A549 (cell line): ENCODE data around the gene ARID3A. TPM values are rescaled to one million over a fixed set of nuclear protein-coding genes. Genes with fewer than 3 reads are reported as not detected.

Source experiments
- ATAC-seq, 2 experiments: fragments of 200-7000 bp in 1 of 2; fragments of >200 bp in 1 of 2; cut with Nextera tagmentation in 1 of 2; cut with Tn5 transposase in 1 of 2; 3 replicates each; pipeline versions ENCODE4 v1.8.0 to v1.9.1; 2018 to 2020; ENCODE audit warnings: mild to moderate bottlenecking in 1 of 2, moderate library complexity in 1 of 2
- CTCF ChIA-PET: fragments of 300-600 bp; sonication (Branson Sonifier 250); formaldehyde crosslinking; extraction: SDS; loops from one replicate; lab custom pipeline; 2021; ENCODE audit warnings: antibody characterized with exemption, inconsistent platforms; lab: Yijun Ruan, JAX
- POLR2A ChIA-PET: fragments of 350-600 bp; formaldehyde crosslinking; extraction: SDS; loops from one replicate; lab custom pipeline; 2021; ENCODE audit warnings: antibody characterized with exemption, inconsistent platforms; lab: Yijun Ruan, JAX
- DNase-seq, 2 experiments: peaks; one replicate each; pipeline versions ENCODE4 v3.0.0 to v3.0.0-alpha.2; 2011 to 2016; ENCODE audit warnings: low read depth in 1 of 2, low spot score in 1 of 2
- FAIRE-seq: peaks from 2 replicates; lab custom pipeline; 2011; peaks lifted over from hg19 to GRCh38; lab: Jason Lieb, UNC
- H3K27ac ChIP-seq, 2 experiments: fragments of >200 bp; sonication (Bioruptor Twin); formaldehyde crosslinking; 3 replicates each; pipeline ENCODE4 v1.5.1; 2016 to 2017
- H3K4me1 ChIP-seq: fragments of >200 bp; sonication (Bioruptor Twin); formaldehyde crosslinking; 3 replicates; pipeline ENCODE4 v1.6.1; 2016
- H3K4me2 ChIP-seq: fragments of >200 bp; sonication (Bioruptor Twin); formaldehyde crosslinking; 3 replicates; pipeline ENCODE4 v1.6.1; 2016
- H3K4me3 ChIP-seq: fragments of >200 bp; sonication (Bioruptor Twin); formaldehyde crosslinking; 3 replicates; pipeline ENCODE4 v1.5.1; 2016
- H3K9me3 ChIP-seq: fragments of >200 bp; sonication (Bioruptor Twin); formaldehyde crosslinking; 3 replicates; pipeline ENCODE4 v1.6.1; 2016
- BHLHE40 ChIP-seq: IDR thresholded peaks from 2 replicates; pipeline ENCODE4 v1.6.1; 2012; ENCODE audit warnings: low read depth, low read length, inconsistent platforms
- CBX8 ChIP-seq: fragments of 200-600 bp; sonication (generic); IDR thresholded peaks from 2 replicates; pipeline ENCODE4 v1.6.1; 2016
- CEBPB ChIP-seq, 2 experiments: fragments of >200 bp in 1 of 2; sonication (Bioruptor Twin) in 1 of 2; formaldehyde crosslinking in 1 of 2; IDR thresholded peaks; 2 replicates each; pipeline ENCODE4 v1.6.1; 2012 to 2016
- CHD2 ChIP-seq: fragments of 150-350 bp; IDR thresholded peaks from 2 replicates; pipeline ENCODE4 v1.6.1; 2014; ENCODE audit warnings: low read length; ENCODE audit not compliant: partially characterized antibody
- EHF ChIP-seq: fragments of 250-450 bp; sonication (Bioruptor Pico); IDR thresholded peaks from 2 replicates; pipeline ENCODE4 v1.5.0; 2020; ENCODE audit warnings: mild to moderate bottlenecking
- EP300 ChIP-seq, 2 experiments: fragments of >200 bp; sonication (Bioruptor Twin); formaldehyde crosslinking; IDR thresholded peaks; 2 replicates in 1 of 2; 3 replicates in 1 of 2; pipeline ENCODE4 v1.6.1; 2016 to 2017
- ESRRA ChIP-seq: fragments of 150-350 bp; IDR thresholded peaks from 2 replicates; pipeline ENCODE4 v1.6.1; 2014; ENCODE audit warnings: mild to moderate bottlenecking, low read length, borderline replicate concordance
- FOSB ChIP-seq: fragments of 250-450 bp; sonication (Bioruptor Pico); IDR thresholded peaks from 2 replicates; pipeline ENCODE4 v1.5.0; 2020; ENCODE audit warnings: mild to moderate bottlenecking, moderate library complexity
- HOXA7 ChIP-seq: fragments of 250-450 bp; sonication (Bioruptor Pico); IDR thresholded peaks from 2 replicates; pipeline ENCODE4 v1.5.0; 2020; ENCODE audit warnings: mild to moderate bottlenecking, moderate library complexity
- HOXB13 ChIP-seq: fragments of 250-450 bp; sonication (Bioruptor Pico); IDR thresholded peaks from 2 replicates; pipeline ENCODE4 v1.5.0; 2020; ENCODE audit warnings: low read depth, mild to moderate bottlenecking, moderate library complexity
- JUN ChIP-seq, 2 experiments: fragments of >200 bp; sonication (Bioruptor Twin); formaldehyde crosslinking; IDR thresholded peaks; 2 replicates in 1 of 2; 3 replicates in 1 of 2; pipeline ENCODE4 v1.6.1; 2016 to 2017
- JUNB ChIP-seq: fragments of >200 bp; sonication (Bioruptor Twin); formaldehyde crosslinking; IDR thresholded peaks from 2 replicates; pipeline ENCODE4 v1.6.1; 2016
- KDM1A ChIP-seq: fragments of 200-600 bp; sonication (generic); IDR thresholded peaks from 2 replicates; pipeline ENCODE4 v1.6.1; 2016; ENCODE audit warnings: low read depth, mild to moderate bottlenecking
- NFE2L2 ChIP-seq: fragments of 150-350 bp; conservative IDR thresholded peaks from 2 replicates; pipeline ENCODE4 v1.6.1; 2014; ENCODE audit warnings: low read length
- POLR2A ChIP-seq: IDR thresholded peaks from 2 replicates; pipeline ENCODE4 v1.6.1; 2012; ENCODE audit warnings: mild to moderate bottlenecking, low read length
- RARB ChIP-seq: fragments of 250-450 bp; sonication (Bioruptor Pico); IDR thresholded peaks from 2 replicates; pipeline ENCODE4 v1.8.0; 2021; ENCODE audit warnings: mild to moderate bottlenecking, moderate library complexity
- RCOR1 ChIP-seq: fragments of 150-350 bp; IDR thresholded peaks from 2 replicates; pipeline ENCODE4 v1.6.1; 2014; ENCODE audit warnings: antibody characterized with exemption, low read length, low read depth
- RFX5 ChIP-seq: fragments of 450-650 bp; IDR thresholded peaks from 2 replicates; pipeline ENCODE4 v1.7.1; 2014; ENCODE audit warnings: antibody characterized with exemption, mild to moderate bottlenecking, moderate library complexity
- TFCP2L1 ChIP-seq: fragments of 250-450 bp; sonication (Bioruptor Pico); IDR thresholded peaks from 2 replicates; pipeline ENCODE4 v1.5.0; 2021; ENCODE audit warnings: mild to moderate bottlenecking
- ZSCAN20 ChIP-seq: fragments of 250-450 bp; sonication (Bioruptor Pico); IDR thresholded peaks from 2 replicates; pipeline ENCODE4 v1.8.0; 2022; ENCODE audit warnings: mild to moderate bottlenecking, moderate library complexity
- WGBS: methylation state at CpG from one replicate; pipeline ENCODE4 v1.1.6; 2017; ENCODE audit errors: missing lambda C conversion rate; 5-methylcytosine and 5-hydroxymethylcytosine counted together
- polyA plus RNA-seq, 4 experiments: library from polyadenylated mRNA; depleted of rRNA in 3 of 4; stranded (reverse); fragments of >200 nt; fragmentation: RNase III in 1 of 4; extraction: RNeasy Plus Mini Kit Qiagen cat#74134 plus additional on column Dnase treatment in 1 of 4; gene quantifications; 2 replicates in 3 of 4; 3 replicates in 1 of 4; pipeline ENCODE4 v1.2.3, GENCODE V29; 2011 to 2017
- TF ChIP-seq, protein P1 (sequence below): IDR thresholded peaks from 2 replicates; pipeline ENCODE4 v1.6.1; 2012
- TF ChIP-seq, protein P2 (sequence below): fragments of >200 bp; sonication (Bioruptor Twin); formaldehyde crosslinking; IDR thresholded peaks from 3 replicates; pipeline ENCODE4 v1.5.1; 2016
- TF ChIP-seq, protein P3 (sequence below): fragments of 200-600 bp; sonication (generic); IDR thresholded peaks from 2 replicates; pipeline ENCODE4 v1.6.1; 2016; ENCODE audit warnings: antibody characterized with exemption, mild to moderate bottlenecking, moderate library complexity
- TF ChIP-seq, protein P4 (sequence below): IDR thresholded peaks from 2 replicates; pipeline ENCODE4 v1.6.1; 2012; ENCODE audit warnings: low read depth, borderline replicate concordance

The ARID3A gene
- polyA plus RNA-seq, 2 of the 4 experiments (the other 2 are of a cell fraction), result 3.3 to 6.1 TPM

DNA sequence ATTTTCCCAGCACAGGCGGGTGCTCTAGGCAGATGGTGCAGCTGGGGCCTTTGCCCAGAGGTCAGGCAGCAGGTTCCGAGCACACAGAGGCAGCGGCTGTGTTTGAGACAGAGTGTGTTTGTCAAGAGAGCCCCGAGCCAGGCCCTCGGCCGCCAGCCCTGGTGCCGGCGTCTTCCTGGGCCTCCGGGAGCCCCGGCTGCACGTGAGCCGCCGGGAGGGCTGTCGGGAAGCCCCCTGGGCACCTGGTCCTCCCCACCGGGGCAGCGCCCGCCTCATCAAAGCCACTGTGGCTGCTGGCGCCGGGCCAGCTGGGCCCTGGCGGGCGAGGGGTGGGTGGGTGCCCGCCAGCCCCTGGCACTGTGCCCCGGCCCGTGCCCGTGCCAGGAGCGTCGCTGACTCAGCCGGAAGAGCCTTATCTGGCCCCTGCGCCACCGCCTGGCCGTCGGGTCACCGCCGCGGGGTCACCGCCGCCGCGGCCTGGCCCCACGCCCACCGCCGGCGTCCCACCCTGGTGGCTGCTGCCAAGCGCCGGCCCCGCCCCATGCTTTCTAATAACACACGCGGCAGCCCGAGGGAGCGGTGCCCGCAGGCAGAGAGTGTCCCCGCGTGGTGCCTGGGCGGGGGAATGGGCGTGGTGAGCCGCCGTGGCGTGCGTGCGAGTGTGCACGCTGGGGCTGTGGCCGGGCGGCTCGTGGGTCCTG is 14.9 kb downstream of the ARID3A start (continued):
- TF ChIP-seq, protein P1, sequence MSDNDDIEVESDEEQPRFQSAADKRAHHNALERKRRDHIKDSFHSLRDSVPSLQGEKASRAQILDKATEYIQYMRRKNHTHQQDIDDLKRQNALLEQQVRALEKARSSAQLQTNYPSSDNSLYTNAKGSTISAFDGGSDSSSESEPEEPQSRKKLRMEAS, result peak; percentile 71; the same call in 1 of the 2 replicates
- TF ChIP-seq, protein P2, sequence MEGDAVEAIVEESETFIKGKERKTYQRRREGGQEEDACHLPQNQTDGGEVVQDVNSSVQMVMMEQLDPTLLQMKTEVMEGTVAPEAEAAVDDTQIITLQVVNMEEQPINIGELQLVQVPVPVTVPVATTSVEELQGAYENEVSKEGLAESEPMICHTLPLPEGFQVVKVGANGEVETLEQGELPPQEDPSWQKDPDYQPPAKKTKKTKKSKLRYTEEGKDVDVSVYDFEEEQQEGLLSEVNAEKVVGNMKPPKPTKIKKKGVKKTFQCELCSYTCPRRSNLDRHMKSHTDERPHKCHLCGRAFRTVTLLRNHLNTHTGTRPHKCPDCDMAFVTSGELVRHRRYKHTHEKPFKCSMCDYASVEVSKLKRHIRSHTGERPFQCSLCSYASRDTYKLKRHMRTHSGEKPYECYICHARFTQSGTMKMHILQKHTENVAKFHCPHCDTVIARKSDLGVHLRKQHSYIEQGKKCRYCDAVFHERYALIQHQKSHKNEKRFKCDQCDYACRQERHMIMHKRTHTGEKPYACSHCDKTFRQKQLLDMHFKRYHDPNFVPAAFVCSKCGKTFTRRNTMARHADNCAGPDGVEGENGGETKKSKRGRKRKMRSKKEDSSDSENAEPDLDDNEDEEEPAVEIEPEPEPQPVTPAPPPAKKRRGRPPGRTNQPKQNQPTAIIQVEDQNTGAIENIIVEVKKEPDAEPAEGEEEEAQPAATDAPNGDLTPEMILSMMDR, result no peak
- TF ChIP-seq NFE2L2 (no peak), JUN (IDR thresholded peaks at IDR 0.05) (peak in 1 of 2 experiments; percentile 76; a peak in 4 of 5 replicates)

DNA sequence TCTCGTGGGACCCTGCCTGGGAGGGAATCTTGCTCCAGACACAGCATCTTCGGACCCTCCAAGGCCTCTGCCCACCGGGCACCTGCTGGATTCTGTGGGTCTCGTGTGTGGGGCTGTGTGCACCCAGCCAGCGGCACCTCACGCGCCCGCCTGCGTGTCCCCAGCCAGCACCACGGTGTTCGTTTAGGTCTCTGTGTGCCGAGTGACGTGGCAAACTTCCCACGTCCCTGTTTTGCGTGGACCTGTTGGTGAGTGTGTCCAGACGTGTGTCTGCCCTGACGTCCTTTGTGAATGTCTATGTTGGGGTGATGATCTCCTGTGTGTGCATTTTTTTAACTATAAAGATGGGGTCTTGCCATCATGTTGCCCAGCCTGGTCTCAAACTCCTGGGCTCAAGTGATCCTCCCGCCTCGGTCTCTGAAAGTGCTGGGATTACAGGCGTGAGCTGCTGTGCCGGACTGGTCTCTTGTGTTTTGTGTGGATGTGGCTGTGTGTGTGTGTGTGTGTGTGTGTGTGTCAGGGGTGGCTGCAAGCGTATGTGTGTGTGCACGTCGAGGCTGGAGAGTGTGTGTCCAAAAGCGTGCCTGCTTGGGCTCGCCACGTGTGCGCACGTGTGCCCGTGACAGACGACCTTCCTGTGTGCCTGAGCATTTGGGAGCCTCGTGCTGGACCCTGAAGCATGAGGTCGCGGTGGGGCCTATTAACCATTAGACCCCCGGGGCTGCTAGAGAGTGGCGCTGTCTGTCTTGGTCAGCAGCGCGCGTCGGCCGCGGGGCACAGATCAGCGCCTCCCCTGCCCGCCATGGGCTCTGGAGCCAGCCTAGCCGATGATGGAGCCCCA is 15.7 kb downstream of the ARID3A start:
- H3K4me1 ChIP-seq, result peaks cover 23% of the 10 kb centered on the region
- ATAC-seq (no peak), FAIRE-seq (no peak), DNase-seq (no peak)
- H3K27ac ChIP-seq, result peak overlapping the region; percentile 74 to 93
- peak overlapping the region; percentile 81 for H3K4me2 ChIP-seq
- H3K9me3 ChIP-seq, result no peaks in the 10 kb centered on the region
- peak overlapping the region; percentile 32 for H3K4me3 ChIP-seq
- ChIA-PET POLR2A (no interaction called here), CTCF (interaction anchor here (0.9 kb wide), 1 partner anchor 30 kb away, joined by 3 read pairs; no protein-coding TSS in a partner anchor)
- TF ChIP-seq CEBPB (IDR thresholded peaks at IDR 0.05) (no peak), POLR2A (no peak), KDM1A (no peak), JUN (IDR thresholded peaks at IDR 0.05) (no peak), ESRRA (no peak), HOXB13 (no peak), EP300 (IDR thresholded peaks at IDR 0.05) (no peak), CHD2 (no peak), BHLHE40 (no peak), TFCP2L1 (CRISPR knock-in tag) (no peak), ZSCAN20 (CRISPR knock-in tag) (no peak), EHF (CRISPR knock-in tag) (no peak)
- TF ChIP-seq, protein P3, sequence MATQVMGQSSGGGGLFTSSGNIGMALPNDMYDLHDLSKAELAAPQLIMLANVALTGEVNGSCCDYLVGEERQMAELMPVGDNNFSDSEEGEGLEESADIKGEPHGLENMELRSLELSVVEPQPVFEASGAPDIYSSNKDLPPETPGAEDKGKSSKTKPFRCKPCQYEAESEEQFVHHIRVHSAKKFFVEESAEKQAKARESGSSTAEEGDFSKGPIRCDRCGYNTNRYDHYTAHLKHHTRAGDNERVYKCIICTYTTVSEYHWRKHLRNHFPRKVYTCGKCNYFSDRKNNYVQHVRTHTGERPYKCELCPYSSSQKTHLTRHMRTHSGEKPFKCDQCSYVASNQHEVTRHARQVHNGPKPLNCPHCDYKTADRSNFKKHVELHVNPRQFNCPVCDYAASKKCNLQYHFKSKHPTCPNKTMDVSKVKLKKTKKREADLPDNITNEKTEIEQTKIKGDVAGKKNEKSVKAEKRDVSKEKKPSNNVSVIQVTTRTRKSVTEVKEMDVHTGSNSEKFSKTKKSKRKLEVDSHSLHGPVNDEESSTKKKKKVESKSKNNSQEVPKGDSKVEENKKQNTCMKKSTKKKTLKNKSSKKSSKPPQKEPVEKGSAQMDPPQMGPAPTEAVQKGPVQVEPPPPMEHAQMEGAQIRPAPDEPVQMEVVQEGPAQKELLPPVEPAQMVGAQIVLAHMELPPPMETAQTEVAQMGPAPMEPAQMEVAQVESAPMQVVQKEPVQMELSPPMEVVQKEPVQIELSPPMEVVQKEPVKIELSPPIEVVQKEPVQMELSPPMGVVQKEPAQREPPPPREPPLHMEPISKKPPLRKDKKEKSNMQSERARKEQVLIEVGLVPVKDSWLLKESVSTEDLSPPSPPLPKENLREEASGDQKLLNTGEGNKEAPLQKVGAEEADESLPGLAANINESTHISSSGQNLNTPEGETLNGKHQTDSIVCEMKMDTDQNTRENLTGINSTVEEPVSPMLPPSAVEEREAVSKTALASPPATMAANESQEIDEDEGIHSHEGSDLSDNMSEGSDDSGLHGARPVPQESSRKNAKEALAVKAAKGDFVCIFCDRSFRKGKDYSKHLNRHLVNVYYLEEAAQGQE, result no peak
- TF ChIP-seq, protein P1, result no peak
- WGBS, result 84% methylated on average over 39 of the region's 45 CpGs

DNA sequence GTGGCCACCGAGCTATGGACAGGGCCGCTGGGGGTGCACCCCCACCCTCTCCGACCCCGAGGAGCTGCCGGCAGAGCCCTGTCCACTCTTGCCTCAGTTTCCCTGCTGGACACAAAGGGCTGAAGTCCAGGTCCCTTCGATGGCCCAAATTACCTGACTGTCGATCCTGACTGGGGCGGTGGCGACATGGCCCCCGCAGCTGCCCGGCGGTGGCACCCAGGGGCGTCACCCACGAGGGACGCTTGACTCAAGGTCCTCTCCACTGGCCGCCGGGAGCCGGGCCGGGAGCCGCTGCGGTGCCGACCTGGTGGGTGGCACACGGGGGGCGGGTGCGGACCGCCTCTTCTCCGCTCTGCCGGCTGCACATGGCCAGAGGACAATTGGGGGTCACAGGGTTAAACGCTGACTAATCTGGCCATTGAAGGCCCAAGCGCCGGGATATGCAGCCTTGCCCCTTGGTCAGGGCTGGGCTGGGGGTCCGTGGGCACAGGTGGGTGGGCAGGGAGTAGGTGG is 16.4 kb downstream of the ARID3A start:
- Histone ChIP-seq H3K4me3 (no peak overlapping the region), H3K27ac (no peak overlapping the region), H3K9me3 (no peaks in the 10 kb centered on the region), H3K4me2 (no peak overlapping the region), H3K4me1 (peaks cover 23% of the 10 kb centered on the region)
- TF ChIP-seq KDM1A (no peak), JUNB (no peak), RFX5 (no peak), RARB (CRISPR knock-in tag) (no peak), ESRRA (no peak), POLR2A (no peak), RCOR1 (no peak), FOSB (CRISPR knock-in tag) (no peak), CBX8 (no peak), HOXA7 (CRISPR knock-in tag) (no peak)
- TF ChIP-seq, protein P4, sequence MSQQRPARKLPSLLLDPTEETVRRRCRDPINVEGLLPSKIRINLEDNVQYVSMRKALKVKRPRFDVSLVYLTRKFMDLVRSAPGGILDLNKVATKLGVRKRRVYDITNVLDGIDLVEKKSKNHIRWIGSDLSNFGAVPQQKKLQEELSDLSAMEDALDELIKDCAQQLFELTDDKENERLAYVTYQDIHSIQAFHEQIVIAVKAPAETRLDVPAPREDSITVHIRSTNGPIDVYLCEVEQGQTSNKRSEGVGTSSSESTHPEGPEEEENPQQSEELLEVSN, result no peak
- ChIA-PET POLR2A (no interaction called here), CTCF (interaction anchor here (0.9 kb wide), 1 partner anchor 29 kb away, joined by 3 read pairs; no protein-coding TSS in a partner anchor)
- ATAC-seq, result no peak
- no peak for DNase-seq
- no peak for FAIRE-seq
- 92% methylated on average over 10 of the region's 32 CpGs for WGBS
